GM12891 (cell line): ENCODE results near the gene CACNG3.

Experiments
- POLR2A ChIP-seq: IDR thresholded peaks from 2 replicates; pipeline ENCODE4 v1.6.1; 2011; ENCODE audit warnings: low read depth, low read length, control low read depth
- POLR2AphosphoS5 ChIP-seq: IDR thresholded peaks from 2 replicates; pipeline ENCODE4 v1.6.1; 2011; ENCODE audit warnings: low read depth, low read length, control low read depth
- POU2F2 ChIP-seq: IDR thresholded peaks from 2 replicates; pipeline ENCODE4 v1.6.1; 2011; ENCODE audit warnings: low read depth, mild to moderate bottlenecking, control low read depth, low read length, moderate library complexity

GRCh38 chr16:24367186-24367710 lies 111.1 kb downstream of the CACNG3 start:
- TF ChIP-seq POLR2AphosphoS5: no peak
- no peak for TF ChIP-seq POLR2A
- TF ChIP-seq POU2F2: no peak
